Liver (tissue), 9 donors: Measurements from ENCODE around the gene MYO3B. TPM values are rescaled to one million over a fixed set of nuclear protein-coding genes. Genes with fewer than 3 reads are reported as not detected.

Source experiments
- DNase-seq: peaks from one replicate; pipeline ENCODE4 v3.0.0-alpha.2; 2017; ENCODE audit warnings: low spot score
- H3K27ac ChIP-seq, 2 donors: one replicate each; pipeline ENCODE4 v1.7.0; 2013; ENCODE audit warnings: inconsistent platforms in 2 of 2, low read length in 2 of 2, control low read depth in 1 of 2, low read depth in 1 of 2, mild to moderate bottlenecking in 1 of 2
- H3K27me3 ChIP-seq, 4 donors: one replicate each; pipeline versions ENCODE4 v1.6.1 to v1.7.0; 2013; ENCODE audit warnings: low read length in 3 of 4, inconsistent platforms in 1 of 4, mild to moderate bottlenecking in 1 of 4, moderate library complexity in 1 of 4; ENCODE audit not compliant: control insufficient read depth in 4 of 4, insufficient read depth in 4 of 4
- H3K36me3 ChIP-seq, 4 donors: one replicate each; pipeline versions ENCODE4 v1.6.1 to v1.7.0; 2013; ENCODE audit warnings: low read length in 3 of 4, mild to moderate bottlenecking in 3 of 4, low read depth in 1 of 4, moderate library complexity in 1 of 4; ENCODE audit not compliant: control insufficient read depth in 4 of 4, insufficient read depth in 3 of 4
- H3K4me1 ChIP-seq, 4 donors: one replicate each; pipeline versions ENCODE4 v1.6.1 to v1.7.0; 2013; ENCODE audit warnings: low read length in 3 of 4, mild to moderate bottlenecking in 3 of 4, moderate library complexity in 1 of 4; ENCODE audit not compliant: control insufficient read depth in 4 of 4, insufficient read depth in 4 of 4
- H3K4me3 ChIP-seq, 3 donors: one replicate each; pipeline versions ENCODE4 v1.6.1 to v1.7.0; 2013; ENCODE audit warnings: low read length in 3 of 3, control low read depth in 1 of 3, low read depth in 1 of 3, mild to moderate bottlenecking in 1 of 3
- H3K9ac ChIP-seq, 2 donors: one replicate each; pipeline ENCODE4 v1.7.0; 2013; ENCODE audit warnings: low read length in 2 of 2, mild to moderate bottlenecking in 2 of 2, moderate library complexity in 2 of 2, control low read depth in 1 of 2, low read depth in 1 of 2
- H3K9me3 ChIP-seq, 4 donors: one replicate each; pipeline versions ENCODE4 v1.6.1 to v1.7.0; 2013; ENCODE audit warnings: low read length in 3 of 4; ENCODE audit not compliant: control insufficient read depth in 4 of 4
- EGR1 ChIP-seq, 2 donors: IDR thresholded peaks; 2 replicates each; pipeline ENCODE4 v1.6.1; 2016 to 2018; ENCODE audit warnings: antibody characterized with exemption in 2 of 2, low read depth in 2 of 2
- FOXA1 ChIP-seq: IDR thresholded peaks from 2 replicates; pipeline ENCODE4 v1.6.1; 2016; ENCODE audit warnings: antibody characterized with exemption
- FOXA2 ChIP-seq: IDR thresholded peaks from 2 replicates; pipeline ENCODE4 v1.6.1; 2016; ENCODE audit warnings: antibody characterized with exemption
- GABPA ChIP-seq, 2 donors: IDR thresholded peaks in 1 of 2; conservative IDR thresholded peaks in 1 of 2; 2 replicates each; pipeline ENCODE4 v1.6.1; 2016; ENCODE audit warnings: antibody characterized with exemption in 2 of 2, mild to moderate bottlenecking in 1 of 2, moderate library complexity in 1 of 2
- HNF4A ChIP-seq, 2 donors: conservative IDR thresholded peaks; 2 replicates each; pipeline ENCODE4 v1.6.1; 2016; ENCODE audit warnings: antibody characterized with exemption in 2 of 2, mild to moderate bottlenecking in 2 of 2
- HNF4G ChIP-seq: IDR thresholded peaks from 2 replicates; pipeline ENCODE4 v1.6.1; 2016; ENCODE audit warnings: antibody characterized with exemption
- JUND ChIP-seq, 2 donors: IDR thresholded peaks; 2 replicates each; pipeline ENCODE4 v1.6.1; 2016; ENCODE audit warnings: antibody characterized with exemption in 2 of 2
- NR2F2 ChIP-seq: IDR thresholded peaks from 2 replicates; pipeline ENCODE4 v1.6.1; 2016; ENCODE audit warnings: antibody characterized with exemption
- RAD21 ChIP-seq, 2 donors: IDR thresholded peaks; 2 replicates each; pipeline ENCODE4 v1.6.1; 2016; ENCODE audit warnings: antibody characterized with exemption in 2 of 2, mild to moderate bottlenecking in 2 of 2
- RXRA ChIP-seq, 2 donors: IDR thresholded peaks; 2 replicates each; pipeline ENCODE4 v1.6.1; 2017 to 2018; ENCODE audit warnings: antibody characterized with exemption in 2 of 2, mild to moderate bottlenecking in 1 of 2
- SP1 ChIP-seq: IDR thresholded peaks from 2 replicates; pipeline ENCODE4 v1.6.1; 2018; ENCODE audit warnings: antibody characterized with exemption, mild to moderate bottlenecking
- TAF1 ChIP-seq: conservative IDR thresholded peaks from 2 replicates; pipeline ENCODE4 v1.6.1; 2016; ENCODE audit warnings: antibody characterized with exemption, mild to moderate bottlenecking
- YY1 ChIP-seq: IDR thresholded peaks from 2 replicates; pipeline ENCODE4 v1.6.1; 2016; ENCODE audit warnings: antibody characterized with exemption, mild to moderate bottlenecking
- WGBS: extraction: QIAGEN DNeasy Blood & Tissue Kit; methylation state at CpG from one replicate; pipeline ENCODE4 v1.1.7; 2013; 5-methylcytosine and 5-hydroxymethylcytosine counted together
- polyA plus RNA-seq, 2 donors: library from polyadenylated mRNA; stranded (reverse) in 1 of 2; unstranded in 1 of 2; fragments of 200-250 nt in 1 of 2; fragments of >200 nt in 1 of 2; fragmentation: Nextera tagmentation in 1 of 2; extraction: Ambion mirVana in 1 of 2; gene quantifications; one replicate each; pipeline versions ENCODE4 v1.2.1 to v1.2.3, GENCODE V29; 2013 to 2015
- total RNA-seq, 2 donors: library from RNA; depleted of rRNA; stranded (reverse); fragments of >200 nt; gene quantifications; one replicate each; pipeline ENCODE4 v1.2.3, GENCODE V29; 2014
- TF ChIP-seq, protein P1 (sequence below): fragments of 150-350 bp; IDR thresholded peaks from 2 replicates; pipeline ENCODE4 v1.5.1; 2017; ENCODE audit warnings: improper control_type of control experiment, low read depth, low read length; ENCODE audit not compliant: missing input control
- TF ChIP-seq, protein P2 (sequence below): IDR thresholded peaks from 2 replicates; pipeline ENCODE4 v1.6.1; 2016; ENCODE audit warnings: antibody characterized with exemption
- TF ChIP-seq, protein P3 (sequence below): IDR thresholded peaks from 2 replicates; pipeline ENCODE4 v1.6.1; 2016; ENCODE audit warnings: antibody characterized with exemption, mild to moderate bottlenecking
- donor health status: healthy.
- donor health status: healthy.
- donor health status: healthy.
- donor health status: healthy.
- donor health status: healthy.

MYO3B gene
- total and polyA plus RNA-seq, 4 donors: under 0.01 to 0.05 TPM; not detected in 2

DNA sequence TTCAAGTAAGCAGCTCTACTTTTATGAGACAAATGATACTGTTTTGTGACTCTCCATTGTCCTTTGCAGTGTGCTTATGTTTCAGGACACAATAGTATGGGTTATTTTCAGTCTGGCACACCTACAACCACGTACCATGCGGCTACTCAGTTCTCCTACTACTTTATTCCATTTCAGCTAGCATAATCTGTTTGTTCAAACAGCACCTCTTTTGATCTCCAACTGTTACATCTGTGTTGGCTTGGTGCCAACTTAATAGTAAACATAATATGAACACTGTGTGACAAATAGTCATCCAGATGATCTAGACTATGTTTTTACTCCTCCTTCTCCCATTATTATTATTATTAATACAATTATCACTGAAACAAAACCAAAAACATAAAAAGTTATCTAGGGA lies 40.5 kb downstream of the MYO3B start:
- TF ChIP-seq JUND (IDR thresholded peaks at IDR 0.05): no peak
- no peak for TF ChIP-seq FOXA2
- TF ChIP-seq RAD21 (IDR thresholded peaks at IDR 0.05): no peak
- WGBS: 75% methylated on average over 2 of the region's 2 CpGs
- DNase-seq: no peak

DNA sequence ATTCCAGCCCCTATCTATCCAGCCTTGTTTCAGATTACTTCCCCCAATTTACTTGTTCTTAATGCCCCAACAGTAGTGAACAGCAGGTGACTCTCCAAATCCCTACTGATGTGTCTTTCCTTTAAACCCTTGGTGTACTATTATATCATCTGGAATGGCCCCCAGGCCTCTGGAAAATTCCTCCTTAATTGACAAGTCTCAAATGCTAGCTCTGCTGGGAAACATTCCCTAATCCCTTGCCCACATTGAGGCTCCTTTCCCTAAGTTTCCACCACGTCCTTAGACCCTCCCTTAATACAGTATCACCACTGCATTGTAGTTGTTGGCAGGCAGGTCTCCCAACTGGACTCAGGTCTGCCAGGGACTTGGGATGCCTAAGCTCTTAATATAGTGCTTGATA lies 41.0 kb downstream of the MYO3B start:
- Histone ChIP-seq H3K27ac (no peak overlapping the region), H3K9ac (no peak overlapping the region), H3K9me3 (no peaks in the 10 kb centered on the region), H3K36me3 (no peaks in the 10 kb centered on the region), H3K4me3 (no peak overlapping the region), H3K27me3 (no peaks in the 10 kb centered on the region), H3K4me1 (no peaks in the 10 kb centered on the region)
- DNase-seq: no peak
- 87% methylated on average over 1 of the region's 1 CpG for WGBS
- TF ChIP-seq JUND (IDR thresholded peaks at IDR 0.05) (no peak), HNF4G (no peak), SP1 (no peak), YY1 (no peak), EGR1 (IDR thresholded peaks at IDR 0.05; ENCODE audit: low read depth in 2 of 2) (no peak), HNF4A (conservative IDR thresholded peaks at IDR 0.05) (no peak), RXRA (IDR thresholded peaks at IDR 0.05) (no peak), TAF1 (no peak), FOXA2 (no peak), NR2F2 (no peak), FOXA1 (no peak), GABPA (IDR thresholded peaks at IDR 0.05 in 1 of 2, conservative IDR thresholded peaks at IDR 0.05 in 1 of 2) (no peak)
- TF ChIP-seq, protein P1, sequence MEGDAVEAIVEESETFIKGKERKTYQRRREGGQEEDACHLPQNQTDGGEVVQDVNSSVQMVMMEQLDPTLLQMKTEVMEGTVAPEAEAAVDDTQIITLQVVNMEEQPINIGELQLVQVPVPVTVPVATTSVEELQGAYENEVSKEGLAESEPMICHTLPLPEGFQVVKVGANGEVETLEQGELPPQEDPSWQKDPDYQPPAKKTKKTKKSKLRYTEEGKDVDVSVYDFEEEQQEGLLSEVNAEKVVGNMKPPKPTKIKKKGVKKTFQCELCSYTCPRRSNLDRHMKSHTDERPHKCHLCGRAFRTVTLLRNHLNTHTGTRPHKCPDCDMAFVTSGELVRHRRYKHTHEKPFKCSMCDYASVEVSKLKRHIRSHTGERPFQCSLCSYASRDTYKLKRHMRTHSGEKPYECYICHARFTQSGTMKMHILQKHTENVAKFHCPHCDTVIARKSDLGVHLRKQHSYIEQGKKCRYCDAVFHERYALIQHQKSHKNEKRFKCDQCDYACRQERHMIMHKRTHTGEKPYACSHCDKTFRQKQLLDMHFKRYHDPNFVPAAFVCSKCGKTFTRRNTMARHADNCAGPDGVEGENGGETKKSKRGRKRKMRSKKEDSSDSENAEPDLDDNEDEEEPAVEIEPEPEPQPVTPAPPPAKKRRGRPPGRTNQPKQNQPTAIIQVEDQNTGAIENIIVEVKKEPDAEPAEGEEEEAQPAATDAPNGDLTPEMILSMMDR: no peak
- TF ChIP-seq, protein P2, sequence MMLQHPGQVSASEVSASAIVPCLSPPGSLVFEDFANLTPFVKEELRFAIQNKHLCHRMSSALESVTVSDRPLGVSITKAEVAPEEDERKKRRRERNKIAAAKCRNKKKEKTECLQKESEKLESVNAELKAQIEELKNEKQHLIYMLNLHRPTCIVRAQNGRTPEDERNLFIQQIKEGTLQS: no peak
- TF ChIP-seq, protein P3, sequence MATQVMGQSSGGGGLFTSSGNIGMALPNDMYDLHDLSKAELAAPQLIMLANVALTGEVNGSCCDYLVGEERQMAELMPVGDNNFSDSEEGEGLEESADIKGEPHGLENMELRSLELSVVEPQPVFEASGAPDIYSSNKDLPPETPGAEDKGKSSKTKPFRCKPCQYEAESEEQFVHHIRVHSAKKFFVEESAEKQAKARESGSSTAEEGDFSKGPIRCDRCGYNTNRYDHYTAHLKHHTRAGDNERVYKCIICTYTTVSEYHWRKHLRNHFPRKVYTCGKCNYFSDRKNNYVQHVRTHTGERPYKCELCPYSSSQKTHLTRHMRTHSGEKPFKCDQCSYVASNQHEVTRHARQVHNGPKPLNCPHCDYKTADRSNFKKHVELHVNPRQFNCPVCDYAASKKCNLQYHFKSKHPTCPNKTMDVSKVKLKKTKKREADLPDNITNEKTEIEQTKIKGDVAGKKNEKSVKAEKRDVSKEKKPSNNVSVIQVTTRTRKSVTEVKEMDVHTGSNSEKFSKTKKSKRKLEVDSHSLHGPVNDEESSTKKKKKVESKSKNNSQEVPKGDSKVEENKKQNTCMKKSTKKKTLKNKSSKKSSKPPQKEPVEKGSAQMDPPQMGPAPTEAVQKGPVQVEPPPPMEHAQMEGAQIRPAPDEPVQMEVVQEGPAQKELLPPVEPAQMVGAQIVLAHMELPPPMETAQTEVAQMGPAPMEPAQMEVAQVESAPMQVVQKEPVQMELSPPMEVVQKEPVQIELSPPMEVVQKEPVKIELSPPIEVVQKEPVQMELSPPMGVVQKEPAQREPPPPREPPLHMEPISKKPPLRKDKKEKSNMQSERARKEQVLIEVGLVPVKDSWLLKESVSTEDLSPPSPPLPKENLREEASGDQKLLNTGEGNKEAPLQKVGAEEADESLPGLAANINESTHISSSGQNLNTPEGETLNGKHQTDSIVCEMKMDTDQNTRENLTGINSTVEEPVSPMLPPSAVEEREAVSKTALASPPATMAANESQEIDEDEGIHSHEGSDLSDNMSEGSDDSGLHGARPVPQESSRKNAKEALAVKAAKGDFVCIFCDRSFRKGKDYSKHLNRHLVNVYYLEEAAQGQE: no peak

More for the DNA sequence above, 40.5 kb downstream of the MYO3B start:
- H3K9me3 ChIP-seq: no peaks in the 10 kb centered on the region
- H3K9ac ChIP-seq: no peak overlapping the region
- H3K27me3 ChIP-seq: no peaks in the 10 kb centered on the region
- no peak overlapping the region for H3K4me3 ChIP-seq
- H3K36me3 ChIP-seq: no peaks in the 10 kb centered on the region
- H3K4me1 ChIP-seq: no peaks in the 10 kb centered on the region
- no peak overlapping the region for H3K27ac ChIP-seq
